ENCODE measurements around the gene ICAM4.

DNA sequence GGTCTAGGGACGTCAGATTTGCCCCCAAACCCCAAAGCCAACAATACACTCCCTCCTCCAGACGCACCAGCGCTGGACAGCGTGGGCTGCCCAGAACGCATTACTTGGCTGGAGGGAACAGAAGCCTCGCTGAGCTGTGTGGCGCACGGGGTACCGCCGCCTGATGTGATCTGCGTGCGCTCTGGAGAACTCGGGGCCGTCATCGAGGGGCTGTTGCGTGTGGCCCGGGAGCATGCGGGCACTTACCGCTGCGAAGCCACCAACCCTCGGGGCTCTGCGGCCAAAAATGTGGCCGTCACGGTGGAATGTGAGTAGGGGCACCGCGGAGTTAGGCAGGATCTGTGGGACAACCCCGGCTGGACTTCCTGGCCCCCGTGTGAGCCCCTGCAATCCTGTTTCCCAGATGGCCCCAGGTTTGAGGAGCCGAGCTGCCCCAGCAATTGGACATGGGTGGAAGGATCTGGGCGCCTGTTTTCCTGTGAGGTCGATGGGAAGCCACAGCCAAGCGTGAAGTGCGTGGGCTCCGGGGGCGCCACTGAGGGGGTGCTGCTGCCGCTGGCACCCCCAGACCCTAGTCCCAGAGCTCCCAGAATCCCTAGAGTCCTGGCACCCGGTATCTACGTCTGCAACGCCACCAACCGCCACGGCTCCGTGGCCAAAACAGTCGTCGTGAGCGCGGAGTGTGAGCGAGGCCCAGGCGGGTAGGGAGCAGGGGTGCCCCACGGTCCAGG lies 7.0 kb downstream of the ICAM4 start:
- no peak for TF ChIP-seq SPI1 (IDR thresholded peaks at IDR 0.05; ENCODE audit: borderline replicate concordance, low read depth)
- TF ChIP-seq, protein P1, sequence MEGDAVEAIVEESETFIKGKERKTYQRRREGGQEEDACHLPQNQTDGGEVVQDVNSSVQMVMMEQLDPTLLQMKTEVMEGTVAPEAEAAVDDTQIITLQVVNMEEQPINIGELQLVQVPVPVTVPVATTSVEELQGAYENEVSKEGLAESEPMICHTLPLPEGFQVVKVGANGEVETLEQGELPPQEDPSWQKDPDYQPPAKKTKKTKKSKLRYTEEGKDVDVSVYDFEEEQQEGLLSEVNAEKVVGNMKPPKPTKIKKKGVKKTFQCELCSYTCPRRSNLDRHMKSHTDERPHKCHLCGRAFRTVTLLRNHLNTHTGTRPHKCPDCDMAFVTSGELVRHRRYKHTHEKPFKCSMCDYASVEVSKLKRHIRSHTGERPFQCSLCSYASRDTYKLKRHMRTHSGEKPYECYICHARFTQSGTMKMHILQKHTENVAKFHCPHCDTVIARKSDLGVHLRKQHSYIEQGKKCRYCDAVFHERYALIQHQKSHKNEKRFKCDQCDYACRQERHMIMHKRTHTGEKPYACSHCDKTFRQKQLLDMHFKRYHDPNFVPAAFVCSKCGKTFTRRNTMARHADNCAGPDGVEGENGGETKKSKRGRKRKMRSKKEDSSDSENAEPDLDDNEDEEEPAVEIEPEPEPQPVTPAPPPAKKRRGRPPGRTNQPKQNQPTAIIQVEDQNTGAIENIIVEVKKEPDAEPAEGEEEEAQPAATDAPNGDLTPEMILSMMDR (IDR thresholded peaks at IDR 0.05; ENCODE audit: insufficient read depth, low read length): no peak
- TF ChIP-seq POLR2AphosphoS5 (IDR thresholded peaks at IDR 0.05; ENCODE audit: low read depth): no peak
- no peak for TF ChIP-seq GABPA (IDR thresholded peaks at IDR 0.05; ENCODE audit: low read depth)
